SK-N-SH treated with all-trans-retinoic acid at 6 μM for 48 hours (cell line): ENCODE data around the gene FBXW11.

Experiments
- ARNTL ChIP-seq: fragments of 450-650 bp; formaldehyde crosslinking; IDR thresholded peaks from 2 replicates; pipeline ENCODE4 v1.5.0; 2020; ENCODE audit warnings: low read depth, mild to moderate bottlenecking, moderate library complexity, borderline replicate concordance
- CSDC2 ChIP-seq: fragments of 250-450 bp; sonication (Bioruptor Pico); IDR thresholded peaks from 2 replicates; pipeline ENCODE4 v1.5.0; 2020; ENCODE audit warnings: mild to moderate bottlenecking, moderate library complexity
- CSRNP3 ChIP-seq: fragments of 250-450 bp; sonication (Bioruptor Pico); IDR thresholded peaks from 2 replicates; pipeline ENCODE4 v1.5.1; 2021; ENCODE audit warnings: mild to moderate bottlenecking, moderate library complexity
- OSR1 ChIP-seq: fragments of 250-450 bp; sonication (Bioruptor Pico); IDR thresholded peaks from 2 replicates; pipeline ENCODE4 v1.8.0; 2022; ENCODE audit warnings: moderate library complexity, mild to moderate bottlenecking, inconsistent platforms
- ZFP3 ChIP-seq: fragments of 250-450 bp; sonication (Bioruptor Pico); IDR thresholded peaks from 2 replicates; pipeline ENCODE4 v1.5.0; 2020; ENCODE audit warnings: mild to moderate bottlenecking, moderate library complexity
- ZFP30 ChIP-seq: fragments of 450-650 bp; formaldehyde crosslinking; IDR thresholded peaks from 2 replicates; pipeline ENCODE4 v1.5.0; 2022; ENCODE audit warnings: mild to moderate bottlenecking, moderate library complexity
- ZNF70 ChIP-seq: fragments of 450-650 bp; formaldehyde crosslinking; IDR thresholded peaks from 2 replicates; pipeline ENCODE4 v1.5.0; 2020; ENCODE audit warnings: mild to moderate bottlenecking, moderate library complexity

GRCh38 chr5:171827162-171827561, 179.3 kb downstream of the FBXW11 start:
- TF ChIP-seq ZNF70 (CRISPR knock-in tag) (no peak), ZFP30 (no peak), CSDC2 (CRISPR knock-in tag) (no peak), CSRNP3 (CRISPR knock-in tag) (no peak), ARNTL (CRISPR knock-in tag) (no peak), ZFP3 (CRISPR knock-in tag) (no peak), OSR1 (no peak)
